ENCODE results near the gene ZKSCAN8.
"Not testable (repeated sequence)": the region's sequence is repeated elsewhere in the genome, so short reads cannot be mapped to it uniquely, and the experiment has no call there.

The ZKSCAN8 gene

GRCh38 chr6:28141500-28142329 lies at the start of gene ZKSCAN8:
ZKSCAN8 (plus strand) TSS chr6:28141883; CDS start chr6:28148408, 6,525 bp downstream.
- DNase-seq, result peak; percentile 87 to 89
- no peak for TF ChIP-seq GATA1 (IDR thresholded peaks at IDR 0.05; ENCODE audit: low read depth, low read length)
- peak; percentile 87 for TF ChIP-seq POLR2A (IDR thresholded peaks at IDR 0.05; ENCODE audit: low read length)

GRCh38 chr6:28102222-28102621 lies 39.5 kb upstream of the ZKSCAN8 start:
- DNase-seq, result not testable (repeated sequence)

GRCh38 chr6:28102699-28103098 lies 39.0 kb upstream of the ZKSCAN8 start:
- DNase-seq, result not testable (repeated sequence)

DNA sequence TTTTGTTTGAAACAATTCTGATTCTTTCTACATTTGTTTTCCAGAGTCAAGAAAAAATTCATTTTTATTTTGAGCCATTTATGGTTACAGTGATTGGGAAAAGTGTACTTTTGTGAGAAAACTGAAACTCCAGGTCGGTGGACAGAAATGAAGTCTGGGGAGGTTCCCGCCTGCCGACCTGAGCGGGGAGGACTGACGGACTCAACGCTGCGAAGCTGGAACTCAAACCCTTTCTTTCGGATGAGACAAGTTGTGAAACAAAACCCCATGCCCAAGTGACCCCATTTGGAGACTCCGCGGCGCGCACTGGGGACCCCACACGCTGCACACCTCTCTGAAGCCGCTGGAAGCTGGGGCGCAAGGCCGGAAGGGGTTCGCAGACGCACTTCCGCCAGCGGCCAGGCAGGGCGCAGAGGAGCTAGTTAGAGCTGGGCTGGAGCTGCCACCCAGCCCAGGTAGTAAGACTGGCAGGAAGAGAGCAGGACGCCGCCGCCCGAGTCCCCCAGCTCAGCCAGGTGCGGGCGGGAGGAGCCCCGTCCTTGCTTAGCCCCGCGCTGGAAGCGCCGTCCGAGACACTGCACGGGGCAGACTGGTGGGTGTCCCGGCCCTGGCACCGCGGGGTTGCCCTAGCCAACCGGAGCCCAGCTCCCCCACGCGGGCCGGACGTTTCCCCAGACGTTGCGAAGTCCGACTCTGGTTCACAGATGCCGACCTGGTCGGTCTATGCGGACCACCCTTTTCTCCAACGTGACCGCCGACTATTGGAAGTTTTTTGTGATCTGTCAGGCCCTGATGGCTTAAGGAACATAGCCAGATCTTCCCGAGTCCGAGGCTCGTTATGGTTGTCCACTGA lies 37.1 kb upstream of the ZKSCAN8 start:
- peak; percentile 98 for TF ChIP-seq POLR2A (IDR thresholded peaks at IDR 0.05; ENCODE audit: low read length)
- TF ChIP-seq GATA1 (IDR thresholded peaks at IDR 0.05; ENCODE audit: low read depth, low read length), result no peak
- peak; percentile 90 to 91 for DNase-seq

DNA sequence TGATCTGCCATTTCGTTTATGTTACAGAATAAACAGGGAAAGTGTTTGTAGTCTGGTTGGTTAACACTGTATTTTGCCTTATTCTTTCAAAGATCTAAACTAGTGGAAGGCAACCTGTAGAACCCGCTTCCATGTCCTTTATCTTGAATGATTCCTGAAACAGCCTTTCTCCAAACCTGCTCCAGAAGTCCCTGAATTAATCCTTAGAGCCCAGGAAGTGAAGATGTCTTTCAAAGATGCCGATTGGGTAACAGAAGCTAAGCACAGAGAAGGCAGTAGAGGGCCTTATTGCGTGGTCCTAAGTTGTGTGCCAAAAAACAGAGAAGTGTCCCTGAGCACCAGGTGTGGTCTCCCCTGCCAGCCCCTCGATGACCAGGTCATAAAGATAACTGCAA lies 36.4 kb upstream of the ZKSCAN8 start:
- DNase-seq, result peak; percentile 47 to 54
- TF ChIP-seq GATA1 (IDR thresholded peaks at IDR 0.05; ENCODE audit: low read depth, low read length) (no peak), POLR2A (IDR thresholded peaks at IDR 0.05; ENCODE audit: low read length) (no peak)

- no peak for DNase-seq
- TF ChIP-seq GATA1 (IDR thresholded peaks at IDR 0.05; ENCODE audit: low read depth, low read length) (no peak), POLR2A (IDR thresholded peaks at IDR 0.05; ENCODE audit: low read length) (no peak)
These were observed 34.2 kb upstream of the ZKSCAN8 start for GRCh38 chr6:28107506-28107905.

DNA sequence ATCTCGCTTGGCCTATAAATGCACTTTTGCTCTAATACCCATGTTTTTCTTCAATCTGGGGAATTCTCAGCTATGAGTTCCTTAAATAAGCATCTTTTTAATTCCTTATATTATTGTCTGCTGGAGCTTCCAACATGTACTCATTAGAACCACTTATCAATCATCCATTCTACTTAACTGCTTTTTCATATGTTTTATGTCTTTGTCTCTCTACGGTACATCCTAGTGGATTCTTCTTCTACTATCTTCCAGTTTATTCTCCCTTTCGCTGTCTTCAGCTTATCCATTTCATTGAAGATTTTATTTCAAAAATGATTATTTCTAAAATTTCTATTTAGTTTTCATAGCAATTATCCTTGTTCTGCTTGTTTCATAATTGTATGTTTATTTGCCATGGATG lies 29.7 kb upstream of the ZKSCAN8 start:
- TF ChIP-seq POLR2A (IDR thresholded peaks at IDR 0.05; ENCODE audit: low read length) (no peak), GATA1 (IDR thresholded peaks at IDR 0.05; ENCODE audit: low read depth, low read length) (no peak)
- no peak for DNase-seq

DNA sequence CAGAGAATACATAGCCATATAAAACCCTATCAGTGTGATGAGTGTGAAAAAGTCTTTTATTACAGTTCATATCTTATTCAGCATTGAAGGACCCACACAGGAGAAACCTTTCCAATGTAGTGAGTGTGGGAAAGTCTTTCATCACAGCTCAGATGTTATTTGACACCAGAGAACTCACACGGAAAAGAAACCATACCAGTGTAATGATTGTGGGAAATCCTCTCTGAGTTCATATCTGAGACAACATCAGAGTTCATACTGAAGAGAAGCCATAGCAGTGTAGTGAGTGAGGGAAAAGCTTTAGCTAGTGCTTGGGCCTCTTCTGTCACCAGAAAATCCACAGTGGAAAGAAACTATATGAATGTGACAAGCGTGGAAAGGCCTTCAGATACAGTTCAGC lies 25.9 kb upstream of the ZKSCAN8 start:
- no peak for TF ChIP-seq GATA1 (IDR thresholded peaks at IDR 0.05; ENCODE audit: low read depth, low read length)
- no peak for TF ChIP-seq POLR2A (IDR thresholded peaks at IDR 0.05; ENCODE audit: low read length)
- DNase-seq, result no peak

- TF ChIP-seq GATA1 (IDR thresholded peaks at IDR 0.05; ENCODE audit: low read depth, low read length) (no peak), POLR2A (IDR thresholded peaks at IDR 0.05; ENCODE audit: low read length) (no peak)
- no peak for DNase-seq
These were observed 24.2 kb upstream of the ZKSCAN8 start for GRCh38 chr6:28117386-28118050.

DNA sequence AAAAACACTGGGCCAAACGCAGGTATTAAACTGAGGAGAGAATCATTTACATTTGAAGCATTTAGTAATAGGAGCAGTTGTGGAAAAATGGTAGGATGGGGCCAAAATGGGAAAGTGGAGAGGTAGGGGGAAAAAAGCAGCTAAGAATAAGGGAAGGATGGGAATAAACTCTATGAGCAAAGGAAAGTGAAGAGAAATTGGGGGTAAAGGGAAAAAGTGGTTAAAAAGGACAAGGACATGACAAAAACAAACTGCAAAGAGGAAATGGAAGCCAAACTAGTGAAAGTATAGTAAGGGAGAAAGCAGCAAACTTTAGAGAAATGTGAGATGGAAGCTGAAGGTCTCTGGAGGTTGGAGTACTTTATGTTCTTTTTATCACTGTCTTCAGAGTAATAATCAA lies 23.5 kb upstream of the ZKSCAN8 start:
- no peak for TF ChIP-seq GATA1 (IDR thresholded peaks at IDR 0.05; ENCODE audit: low read depth, low read length)
- TF ChIP-seq POLR2A (IDR thresholded peaks at IDR 0.05; ENCODE audit: low read length), result no peak
- DNase-seq, result no peak

- no peak for DNase-seq
- TF ChIP-seq POLR2A (IDR thresholded peaks at IDR 0.05; ENCODE audit: low read length) (peak; percentile 41), GATA1 (IDR thresholded peaks at IDR 0.05; ENCODE audit: low read depth, low read length) (no peak)
These were observed 19.8 kb upstream of the ZKSCAN8 start for GRCh38 chr6:28121876-28122275.

GRCh38 chr6:28122283-28122682 lies 19.4 kb upstream of the ZKSCAN8 start:
- peak; percentile 36 for TF ChIP-seq POLR2A (IDR thresholded peaks at IDR 0.05; ENCODE audit: low read length)
- peak; percentile 42 to 80 for DNase-seq

GRCh38 chr6:28124350-28124970 lies 17.2 kb upstream of the ZKSCAN8 start, which contains the start of gene ZSCAN16:
ZSCAN16 (plus strand) TSS chr6:28124609; CDS start chr6:28125444, 835 bp downstream.
- TF ChIP-seq GATA1 (IDR thresholded peaks at IDR 0.05; ENCODE audit: low read depth, low read length), result no peak
- peak; percentile 91 for TF ChIP-seq POLR2A (IDR thresholded peaks at IDR 0.05; ENCODE audit: low read length)
- peak; percentile 89 for DNase-seq

GRCh38 chr6:28124971-28125353 lies 16.7 kb upstream of the ZKSCAN8 start:
- TF ChIP-seq GATA1 (IDR thresholded peaks at IDR 0.05; ENCODE audit: low read depth, low read length) (no peak), POLR2A (IDR thresholded peaks at IDR 0.05; ENCODE audit: low read length) (no peak)
- DNase-seq, result no peak
